Activated naive CD8-positive, alpha-beta T cell treated with anti-CD3 and anti-CD28 coated beads, Interleukin-2, amount 50 U/mL, for 24 hours (primary cell): Measurements from ENCODE around the gene MAD2L2.

Experiments used
- ATAC-seq: fragments of 150-1000 bp; cut with Tn5 transposase; one replicate; pipeline ENCODE4 v1.10.0; 2021
- DNase-seq: peaks from one replicate; pipeline ENCODE4 v3.0.0; 2021
- H3K27ac Mint-ChIP-seq: one replicate; pipeline ENCODE4 v1.8.0; 2021; ENCODE audit warnings: mild to moderate bottlenecking, mixed read lengths
- H3K27me3 Mint-ChIP-seq: one replicate; pipeline ENCODE4 v1.8.0; 2021; ENCODE audit warnings: mixed read lengths
- H3K36me3 Mint-ChIP-seq: one replicate; pipeline ENCODE4 v1.8.0; 2021; ENCODE audit warnings: low read depth, mixed read lengths
- H3K4me1 Mint-ChIP-seq: one replicate; pipeline ENCODE4 v1.8.0; 2021; ENCODE audit warnings: mixed read lengths
- H3K4me3 Mint-ChIP-seq: one replicate; pipeline ENCODE4 v1.8.0; 2021; ENCODE audit warnings: mild to moderate bottlenecking, moderate library complexity, mixed read lengths
- H3K9me3 Mint-ChIP-seq: one replicate; pipeline ENCODE4 v1.8.0; 2021; ENCODE audit warnings: mixed read lengths

MAD2L2 gene

DNA sequence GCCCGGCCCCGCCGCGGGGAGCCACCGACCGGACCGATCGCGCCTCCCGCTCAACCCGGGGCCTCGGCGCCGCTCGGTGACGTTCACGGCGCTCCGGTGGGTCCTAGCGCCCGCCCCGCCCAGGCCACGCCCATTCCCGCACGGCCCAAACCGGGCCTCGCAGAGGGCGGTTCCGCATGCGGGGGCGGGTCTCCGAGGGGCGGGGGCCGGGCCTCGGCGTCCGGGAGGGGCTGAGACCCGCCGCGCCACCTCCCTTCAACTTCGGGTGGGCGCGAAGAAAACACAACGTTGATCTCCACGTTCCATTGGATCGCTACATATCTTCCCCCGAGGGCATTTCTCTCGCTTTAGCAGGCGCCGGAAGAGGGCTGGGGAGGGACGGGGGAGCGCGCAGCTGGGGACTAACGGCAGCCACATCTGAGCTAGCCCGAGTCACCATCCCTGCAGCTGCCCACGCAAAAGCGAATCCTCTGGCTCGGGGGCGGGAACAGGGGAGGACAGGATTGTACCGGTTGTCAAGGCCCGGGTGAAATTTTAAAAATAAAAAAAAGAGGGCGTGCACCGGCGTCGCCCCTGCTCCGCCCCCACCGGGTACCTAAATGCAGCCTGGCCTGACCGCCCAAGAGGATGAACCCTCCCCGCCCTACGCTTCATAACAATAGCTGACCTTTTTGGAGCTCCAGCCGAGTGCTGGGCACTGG lies at the start of gene MAD2L2:
TSS of gene MAD2L2 (minus strand) at position 78 of the 701 bp plus-strand sequence. CDS start 547 bp downstream, outside the sequence.
- Mint-ChIP-seq H3K4me1 (peaks cover 13% of the 10 kb centered on the region), H3K36me3 (no peaks in the 10 kb centered on the region), H3K27me3 (peaks cover 2% of the 10 kb centered on the region), H3K27ac (peak within 1 kb of the TSS; percentile 79), H3K9me3 (no peaks in the 10 kb centered on the region), H3K4me3 (peak within 1 kb of the TSS; percentile 86)
- peak; percentile 93 for DNase-seq
- ATAC-seq: peak; percentile 94

DNA sequence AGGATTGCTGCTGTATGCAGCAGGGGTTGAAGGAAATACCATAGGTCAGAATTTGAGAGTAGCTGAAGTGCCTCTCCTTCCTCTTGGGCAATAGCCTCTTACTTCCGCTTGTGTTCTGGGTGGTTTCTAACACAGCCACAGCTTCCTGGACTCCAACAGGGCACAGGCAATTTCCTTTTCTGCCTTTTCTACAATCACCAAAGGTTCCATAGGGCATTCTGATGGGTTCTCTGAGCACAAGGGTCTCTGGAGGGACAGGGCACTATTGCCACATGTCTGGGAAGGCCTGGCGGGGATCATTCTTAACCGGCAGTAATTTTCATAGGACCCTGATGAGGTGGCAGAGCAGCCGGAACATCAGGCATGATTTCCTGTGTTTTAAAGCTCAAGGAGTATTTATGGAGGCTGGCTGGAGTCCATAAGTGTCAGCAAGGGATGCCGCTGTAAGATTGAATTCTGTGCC lies 49.5 kb upstream of the MAD2L2 start:
- Mint-ChIP-seq H3K27me3 (no peaks in the 10 kb centered on the region), H3K36me3 (no peaks in the 10 kb centered on the region), H3K4me1 (peaks cover 44% of the 10 kb centered on the region), H3K9me3 (no peaks in the 10 kb centered on the region), H3K4me3 (peak overlapping the region; percentile 77), H3K27ac (peak overlapping the region; percentile 59)
- DNase-seq (peak; percentile 35), ATAC-seq (peak; percentile 72)

DNA sequence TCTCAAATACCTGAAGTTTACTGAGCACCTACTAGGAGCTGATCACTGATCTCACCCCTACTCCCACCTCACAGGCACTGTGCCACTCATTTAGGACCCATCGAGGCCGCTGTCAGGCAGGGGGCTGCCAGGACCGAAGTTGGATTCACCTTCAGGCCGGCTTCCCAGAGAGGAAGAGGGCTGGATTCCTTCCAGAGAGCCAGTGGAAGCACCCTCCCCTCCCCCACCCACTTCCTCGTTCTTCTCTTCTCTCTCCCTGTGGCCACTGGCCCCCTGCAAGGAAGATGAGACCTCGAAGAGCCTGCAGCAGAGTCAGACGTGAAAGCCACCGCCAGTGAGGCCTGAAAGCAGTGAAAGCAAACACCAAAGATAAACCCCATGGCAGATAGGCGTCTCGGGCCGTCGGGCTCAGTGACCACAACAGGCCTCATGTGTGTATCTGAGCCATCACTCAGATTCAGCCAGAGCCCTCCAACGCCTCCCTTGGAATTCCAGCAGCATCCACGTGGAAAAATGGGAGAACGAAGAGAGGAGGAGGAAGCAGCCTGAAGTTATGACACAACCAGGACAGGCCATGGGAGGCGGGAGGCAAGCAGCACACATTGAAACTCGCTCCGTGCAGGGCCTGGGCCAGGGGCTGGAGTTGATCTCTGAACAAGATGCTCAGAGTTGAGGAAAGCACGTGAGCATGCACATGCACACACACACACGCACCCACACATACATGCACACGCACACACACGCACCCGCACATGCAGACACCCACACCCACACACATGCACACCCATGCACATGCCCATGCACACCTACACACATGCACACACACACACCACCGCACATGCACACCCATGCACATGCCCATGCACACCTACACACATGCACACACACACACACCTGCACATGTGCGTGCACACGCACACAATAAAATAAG lies 48.8 kb upstream of the MAD2L2 start:
- H3K9me3 Mint-ChIP-seq: no peaks in the 10 kb centered on the region
- no peak overlapping the region for H3K27ac Mint-ChIP-seq
- H3K4me3 Mint-ChIP-seq: peak overlapping the region; percentile 77
- DNase-seq (no peak), ATAC-seq (no peak)
- peaks cover 43% of the 10 kb centered on the region for H3K4me1 Mint-ChIP-seq
- no peaks in the 10 kb centered on the region for H3K36me3 Mint-ChIP-seq
- H3K27me3 Mint-ChIP-seq: no peaks in the 10 kb centered on the region

DNA sequence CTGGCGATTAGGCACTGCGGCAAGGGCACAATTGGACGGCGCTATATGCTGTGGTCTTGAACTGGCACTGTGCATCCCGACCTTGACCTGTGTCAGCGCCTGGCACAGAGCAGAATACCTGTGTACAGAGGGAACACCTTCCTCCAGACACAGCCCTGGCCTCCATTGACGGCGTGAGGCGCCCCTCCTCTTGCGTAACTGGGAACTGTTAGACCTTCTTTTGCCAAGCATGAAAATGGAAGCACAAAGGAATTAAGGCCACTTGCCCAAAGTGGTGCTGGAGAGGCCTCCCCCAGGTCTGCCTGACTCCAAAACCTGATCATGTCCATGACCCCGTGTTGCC lies 48.2 kb upstream of the MAD2L2 start:
- H3K27ac Mint-ChIP-seq: no peak overlapping the region
- H3K27me3 Mint-ChIP-seq: no peaks in the 10 kb centered on the region
- H3K4me3 Mint-ChIP-seq: no peak overlapping the region
- ATAC-seq: no peak
- no peaks in the 10 kb centered on the region for H3K9me3 Mint-ChIP-seq
- DNase-seq: no peak
- peaks cover 43% of the 10 kb centered on the region for H3K4me1 Mint-ChIP-seq
- H3K36me3 Mint-ChIP-seq: no peaks in the 10 kb centered on the region

DNA sequence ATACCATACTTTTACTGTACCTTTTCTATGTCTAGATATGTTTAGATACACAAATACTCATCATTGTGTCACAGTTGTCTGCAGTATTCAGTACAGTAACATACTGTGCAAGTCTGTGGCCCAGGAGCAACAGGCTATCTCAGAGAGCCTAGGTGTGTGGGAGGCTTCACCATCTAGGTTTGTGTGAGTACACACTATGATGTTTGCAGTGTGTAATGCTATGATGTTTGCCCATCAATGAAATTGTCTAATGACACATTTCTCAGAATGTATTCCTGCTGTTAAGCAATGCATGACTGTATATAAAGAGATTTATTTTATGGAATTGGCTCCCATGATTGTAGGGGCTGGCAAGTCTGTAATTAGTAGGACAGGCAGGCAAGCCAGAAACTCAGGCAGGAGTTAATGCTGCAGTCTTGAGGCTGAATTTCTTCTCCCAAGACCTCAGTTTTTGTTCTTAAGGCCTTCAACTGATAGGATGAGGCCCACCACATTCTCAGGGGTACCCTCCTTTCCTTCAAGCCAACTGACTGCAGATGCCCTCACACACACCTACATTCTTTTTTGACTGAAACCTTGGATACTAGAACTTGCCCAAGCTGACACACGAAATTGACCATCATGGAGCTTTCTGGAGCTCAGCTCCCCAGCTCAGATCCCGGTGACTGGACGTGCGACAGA lies 47.3 kb upstream of the MAD2L2 start:
- Mint-ChIP-seq H3K4me1 (peaks cover 38% of the 10 kb centered on the region), H3K27ac (no peak overlapping the region), H3K27me3 (no peaks in the 10 kb centered on the region), H3K36me3 (no peaks in the 10 kb centered on the region), H3K4me3 (no peak overlapping the region), H3K9me3 (no peaks in the 10 kb centered on the region)
- no peak for DNase-seq
- no peak for ATAC-seq

DNA sequence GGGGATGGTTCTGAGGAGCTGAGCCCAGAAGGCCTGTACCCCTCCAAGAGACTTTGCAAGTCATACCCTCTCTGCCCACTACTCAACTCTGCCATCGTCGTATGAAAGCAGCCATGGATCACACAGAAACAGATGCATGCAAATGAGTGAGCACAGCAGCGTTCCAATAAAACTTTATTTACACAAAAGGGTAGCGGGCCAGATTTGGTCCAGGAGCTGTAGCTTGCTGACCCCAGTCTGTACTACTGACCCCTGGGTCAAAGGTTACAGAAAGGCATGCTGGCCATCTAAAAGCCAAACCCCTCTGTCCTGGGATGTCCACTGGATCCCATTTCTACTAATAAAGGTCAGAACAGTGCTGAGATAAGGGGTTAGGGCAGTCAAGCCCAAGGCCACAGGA lies 46.2 kb upstream of the MAD2L2 start:
- no peak overlapping the region for H3K27ac Mint-ChIP-seq
- ATAC-seq (no peak), DNase-seq (no peak)
- no peaks in the 10 kb centered on the region for H3K27me3 Mint-ChIP-seq
- H3K4me3 Mint-ChIP-seq: no peak overlapping the region
- H3K4me1 Mint-ChIP-seq: peaks cover 31% of the 10 kb centered on the region
- no peaks in the 10 kb centered on the region for H3K36me3 Mint-ChIP-seq
- no peaks in the 10 kb centered on the region for H3K9me3 Mint-ChIP-seq

DNA sequence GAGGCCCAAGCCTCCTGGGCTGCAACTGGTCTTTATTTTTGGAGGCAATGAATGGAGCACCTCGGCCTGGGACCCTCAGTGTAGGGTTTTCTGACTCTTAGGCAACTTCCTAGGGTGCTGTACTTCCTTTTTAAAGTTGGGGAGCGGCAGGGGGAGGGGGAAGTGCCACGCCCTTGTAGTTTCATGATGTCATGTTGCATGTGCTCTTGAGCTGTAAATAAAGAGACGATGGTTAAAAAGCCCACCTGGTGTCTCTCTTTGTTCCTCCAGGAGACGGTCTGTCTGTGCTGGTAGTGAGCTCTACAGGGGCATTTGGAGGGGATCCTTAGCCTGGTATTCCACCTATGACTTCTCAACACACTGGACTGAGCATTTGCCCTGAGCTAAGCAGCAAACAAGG lies 44.7 kb upstream of the MAD2L2 start:
- DNase-seq (no peak), ATAC-seq (no peak)
- peaks cover 16% of the 10 kb centered on the region for H3K4me1 Mint-ChIP-seq
- no peaks in the 10 kb centered on the region for H3K27me3 Mint-ChIP-seq
- no peak overlapping the region for H3K27ac Mint-ChIP-seq
- no peak overlapping the region for H3K4me3 Mint-ChIP-seq
- H3K36me3 Mint-ChIP-seq: no peaks in the 10 kb centered on the region
- H3K9me3 Mint-ChIP-seq: no peaks in the 10 kb centered on the region

DNA sequence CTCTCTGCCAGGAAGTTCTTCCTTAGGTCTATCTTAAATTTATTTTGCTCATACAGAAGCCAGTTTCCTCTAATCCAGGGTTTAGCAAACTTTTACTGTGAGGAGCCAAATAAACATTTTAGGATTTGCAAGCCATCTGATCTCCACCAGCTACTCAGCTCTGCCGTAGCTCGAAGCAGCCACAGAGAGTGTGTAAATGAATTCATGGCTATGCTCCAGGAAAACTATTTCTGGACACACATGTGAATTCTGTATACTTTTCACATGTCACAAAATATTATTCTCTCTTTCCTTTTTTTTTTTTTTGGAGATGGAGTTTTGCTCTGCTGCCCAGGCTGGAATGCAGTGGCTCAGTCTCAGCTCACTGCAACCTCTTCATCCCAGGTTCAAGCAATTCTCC lies 41.6 kb upstream of the MAD2L2 start:
- no peak for ATAC-seq
- no peaks in the 10 kb centered on the region for H3K27me3 Mint-ChIP-seq

DNA sequence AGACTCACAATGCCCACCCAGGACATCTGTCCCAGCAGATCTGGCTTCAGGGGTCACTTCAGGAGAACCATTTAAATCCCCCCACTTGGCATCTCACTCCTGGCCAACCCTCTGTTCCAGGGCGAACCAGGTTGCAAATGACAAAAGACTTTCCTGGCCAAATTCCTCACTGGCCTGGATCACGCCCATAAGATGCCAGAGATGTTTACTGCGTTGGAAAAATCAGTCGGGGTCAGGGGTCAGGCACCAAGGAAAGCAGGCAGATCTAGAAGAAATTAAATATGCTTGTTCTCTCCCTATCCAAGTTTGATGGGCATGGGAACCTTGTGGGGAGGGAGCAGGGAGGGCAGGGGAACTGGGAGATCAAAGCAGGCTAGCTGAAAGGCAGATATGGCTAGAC lies 40.4 kb upstream of the MAD2L2 start:
- DNase-seq (no peak), ATAC-seq (no peak)
- Mint-ChIP-seq H3K27ac (no peak overlapping the region), H3K4me3 (no peak overlapping the region), H3K36me3 (no peaks in the 10 kb centered on the region), H3K9me3 (no peaks in the 10 kb centered on the region), H3K4me1 (peaks cover 14% of the 10 kb centered on the region), H3K27me3 (no peaks in the 10 kb centered on the region)

More for the DNA sequence above, 41.6 kb upstream of the MAD2L2 start:
- Mint-ChIP-seq H3K9me3 (no peaks in the 10 kb centered on the region), H3K4me3 (no peak overlapping the region), H3K27ac (no peak overlapping the region), H3K36me3 (no peaks in the 10 kb centered on the region), H3K4me1 (peaks cover 14% of the 10 kb centered on the region)
- DNase-seq: no peak

DNA sequence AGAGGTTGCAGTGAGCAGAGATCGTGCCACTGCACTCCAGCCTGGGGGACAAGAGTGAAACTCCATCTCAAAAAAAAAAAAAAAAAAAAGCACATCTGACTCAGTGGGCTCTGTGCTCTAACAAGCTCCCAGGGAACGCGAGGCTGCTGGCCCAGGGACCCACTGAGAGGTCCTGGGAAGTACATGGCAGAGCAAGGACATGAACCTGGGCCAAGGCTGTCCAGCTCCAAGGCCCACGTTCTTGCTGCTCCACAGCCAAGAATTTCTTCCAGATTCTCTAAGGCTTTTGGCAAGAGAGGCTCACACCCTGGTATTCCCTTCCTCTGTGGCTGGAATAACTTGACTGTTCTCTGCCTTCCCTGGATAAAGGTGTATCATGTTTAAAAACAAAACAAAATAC lies 39.6 kb upstream of the MAD2L2 start:
- DNase-seq: no peak
- H3K27me3 Mint-ChIP-seq: no peaks in the 10 kb centered on the region
- no peak overlapping the region for H3K4me3 Mint-ChIP-seq
- H3K9me3 Mint-ChIP-seq: no peaks in the 10 kb centered on the region
- no peaks in the 10 kb centered on the region for H3K36me3 Mint-ChIP-seq
- no peak overlapping the region for H3K27ac Mint-ChIP-seq
- ATAC-seq: no peak
- H3K4me1 Mint-ChIP-seq: peaks cover 14% of the 10 kb centered on the region

DNA sequence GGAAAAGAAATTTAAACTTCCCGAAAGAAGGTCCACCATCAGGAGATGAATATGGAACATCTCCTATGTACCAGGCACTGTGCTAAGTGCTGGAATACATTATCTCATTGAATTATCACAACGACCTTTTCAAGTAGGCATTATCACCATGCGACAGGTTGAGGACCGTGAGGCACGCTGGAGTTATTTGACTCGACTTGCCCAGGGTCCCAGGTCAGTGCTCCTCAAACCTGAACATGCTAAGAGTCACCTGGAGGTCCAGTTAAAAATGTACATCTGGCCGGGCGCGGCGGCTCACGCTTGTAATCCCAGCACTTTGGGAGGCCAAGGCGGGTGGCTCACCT lies 39.1 kb upstream of the MAD2L2 start:
- DNase-seq (no peak), ATAC-seq (no peak)
- H3K27ac Mint-ChIP-seq: no peak overlapping the region
- H3K4me3 Mint-ChIP-seq: peak overlapping the region; percentile 75
- no peaks in the 10 kb centered on the region for H3K27me3 Mint-ChIP-seq
- no peaks in the 10 kb centered on the region for H3K36me3 Mint-ChIP-seq
- no peaks in the 10 kb centered on the region for H3K9me3 Mint-ChIP-seq
- peaks cover 14% of the 10 kb centered on the region for H3K4me1 Mint-ChIP-seq

DNA sequence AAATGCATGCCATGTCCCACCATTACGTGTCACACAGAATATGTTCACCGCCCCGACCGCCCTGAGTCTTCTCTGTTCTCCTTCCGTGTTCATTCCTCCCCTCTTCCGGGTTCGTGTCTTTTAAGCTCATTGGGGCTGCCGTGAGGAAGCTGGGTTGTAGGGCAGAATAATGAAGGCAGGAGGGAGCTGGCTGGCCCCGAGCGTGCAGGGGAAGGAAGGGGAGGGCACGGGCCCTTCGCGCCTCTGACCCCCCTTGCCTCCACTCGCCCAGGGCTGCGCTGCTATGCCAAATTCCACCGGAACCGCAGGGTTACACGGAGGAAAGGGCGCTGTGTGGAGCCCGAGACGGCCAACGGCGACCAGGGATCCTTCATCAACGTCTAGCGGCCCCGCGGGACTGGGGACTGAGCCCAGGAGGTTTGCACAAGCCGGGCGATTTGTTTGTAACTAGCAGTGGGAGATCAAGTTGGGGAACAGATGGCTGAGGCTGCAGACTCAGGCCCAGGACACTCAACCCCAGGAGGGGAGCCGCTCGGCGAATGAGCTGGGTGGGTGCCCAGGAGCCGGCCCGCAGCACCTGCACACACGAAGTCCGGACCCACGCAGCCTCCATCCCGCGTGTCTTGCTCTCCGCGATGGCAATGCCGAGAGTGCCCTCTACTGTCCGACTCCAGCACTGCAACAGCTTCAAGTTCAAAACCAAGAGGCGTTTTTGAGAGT lies 38.5 kb upstream of the MAD2L2 start:
- peak overlapping the region; percentile 75 for H3K4me3 Mint-ChIP-seq
- H3K27me3 Mint-ChIP-seq: no peaks in the 10 kb centered on the region
- no peaks in the 10 kb centered on the region for H3K36me3 Mint-ChIP-seq
- peaks cover 14% of the 10 kb centered on the region for H3K4me1 Mint-ChIP-seq
- no peaks in the 10 kb centered on the region for H3K9me3 Mint-ChIP-seq
- H3K27ac Mint-ChIP-seq: peak overlapping the region; percentile 84
- ATAC-seq: peak; percentile 77
- peak; percentile 88 for DNase-seq

DNA sequence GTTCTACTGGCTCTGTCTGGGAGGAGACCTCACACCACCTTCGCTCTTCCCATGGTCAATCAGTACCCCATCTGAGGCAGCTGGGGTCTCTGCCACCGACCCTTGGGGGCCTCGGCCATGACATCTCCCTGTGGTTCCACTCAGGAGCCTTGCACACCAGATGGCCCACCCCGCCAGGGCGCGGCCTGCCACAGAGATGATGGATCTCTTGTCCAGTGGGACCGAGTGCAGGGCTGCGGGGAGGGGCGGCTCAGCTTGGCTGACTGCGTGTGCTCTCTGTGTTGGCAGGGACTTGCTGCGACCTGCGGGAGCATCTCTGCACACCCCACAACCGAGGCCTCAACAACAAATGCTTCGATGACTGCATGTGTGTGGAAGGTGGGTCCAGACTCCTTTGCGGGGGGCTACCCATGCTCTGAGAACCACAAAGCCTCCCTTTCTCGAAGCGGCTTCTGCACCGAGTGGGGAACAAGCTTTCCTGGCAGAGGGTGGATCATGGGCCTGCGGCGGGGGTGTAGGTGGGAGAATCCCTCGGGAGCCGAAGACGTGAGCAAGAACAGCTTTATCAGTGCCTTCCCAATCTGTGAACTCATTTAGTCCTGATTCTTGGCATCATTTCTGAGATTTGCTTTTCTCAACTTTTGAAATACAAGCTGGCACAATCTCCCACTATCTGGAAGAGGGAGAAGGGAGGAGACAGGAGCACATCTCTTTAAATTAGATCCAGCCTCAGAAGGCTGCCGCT lies 34.1 kb upstream of the MAD2L2 start:
- Mint-ChIP-seq H3K27ac (no peak overlapping the region), H3K9me3 (no peaks in the 10 kb centered on the region), H3K4me3 (no peak overlapping the region)

DNA sequence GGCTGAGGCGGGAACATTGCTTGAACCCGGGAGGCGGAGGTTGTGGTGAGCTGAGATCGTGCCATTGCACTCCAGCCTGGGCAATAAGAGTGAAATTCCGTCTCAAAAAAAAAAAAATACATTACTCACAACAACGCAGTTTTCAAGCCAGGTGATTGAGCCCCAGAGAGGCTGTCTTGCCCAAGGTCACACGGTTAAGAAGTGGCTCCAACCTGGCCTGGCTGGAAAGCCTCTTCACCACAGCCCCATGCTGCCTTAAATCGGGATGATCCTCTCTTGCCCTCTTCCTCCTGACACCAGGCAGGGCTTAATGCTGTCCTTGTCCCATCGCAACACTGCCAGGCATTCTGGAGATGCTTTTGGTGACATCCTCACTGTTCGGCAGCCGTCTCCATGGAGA lies 32.1 kb upstream of the MAD2L2 start:
- H3K4me3 Mint-ChIP-seq: no peak overlapping the region
- DNase-seq: no peak
- H3K36me3 Mint-ChIP-seq: no peaks in the 10 kb centered on the region
- H3K27me3 Mint-ChIP-seq: no peaks in the 10 kb centered on the region
- no peak overlapping the region for H3K27ac Mint-ChIP-seq
- no peaks in the 10 kb centered on the region for H3K4me1 Mint-ChIP-seq
- ATAC-seq: no peak
- H3K9me3 Mint-ChIP-seq: no peaks in the 10 kb centered on the region

More for the DNA sequence above, 34.1 kb upstream of the MAD2L2 start:
- DNase-seq: no peak
- Mint-ChIP-seq H3K27me3 (no peaks in the 10 kb centered on the region), H3K36me3 (no peaks in the 10 kb centered on the region), H3K4me1 (peaks cover 13% of the 10 kb centered on the region)
- no peak for ATAC-seq
